GM12801 (cell line): ENCODE measurements around the gene TNKS1BP1.

Experiments
- CTCF ChIP-seq: IDR thresholded peaks from one replicate; pipeline ENCODE4 v1.5.1; 2011; ENCODE audit warnings: control low read depth; ENCODE audit not compliant: insufficient read length; ENCODE audit errors: extremely low read depth

Gene TNKS1BP1

GRCh38 chr11:57299150-57299737 is 25.5 kb downstream of the TNKS1BP1 start:
- TF ChIP-seq CTCF, result no peak

GRCh38 chr11:57297221-57297620 is 27.5 kb downstream of the TNKS1BP1 start:
- no peak for TF ChIP-seq CTCF

- TF ChIP-seq CTCF, result no peak
These were observed 30.3 kb downstream of the TNKS1BP1 start for GRCh38 chr11:57294225-57295131.

- no peak for TF ChIP-seq CTCF
These were observed 34.5 kb downstream of the TNKS1BP1 start for GRCh38 chr11:57290288-57290687.

- TF ChIP-seq CTCF, result no peak
These were observed 35.8 kb downstream of the TNKS1BP1 start for GRCh38 chr11:57288771-57289579.

GRCh38 chr11:57287884-57288283 is 36.9 kb downstream of the TNKS1BP1 start:
- no peak for TF ChIP-seq CTCF

- TF ChIP-seq CTCF, result no peak
These were observed 41.3 kb downstream of the TNKS1BP1 start for GRCh38 chr11:57283231-57283990.
